Gastroesophageal sphincter (tissue), 4 donors: ENCODE measurements around the gene CUL5. TPM values are rescaled to one million over a fixed set of nuclear protein-coding genes. Genes with fewer than 3 reads are reported as not detected.

Source experiments
- ATAC-seq: fragments of 150-250 bp; one replicate; pipeline ENCODE4 v1.9.1; 2016; ENCODE audit warnings: mild to moderate bottlenecking, moderate library complexity
- H3K27ac ChIP-seq, 4 donors: fragments of 200-600 bp; sonication (generic) in 3 of 4; 1 replicate in 3 of 4; 2 replicates in 1 of 4; pipeline ENCODE4 v1.5.1; 2016 to 2019
- H3K27me3 ChIP-seq: fragments of 200-600 bp; sonication (generic); one replicate; pipeline ENCODE4 v1.5.1; 2019
- H3K36me3 ChIP-seq, 2 donors: fragments of 200-600 bp; sonication (generic); one replicate each; pipeline ENCODE4 v1.5.1; 2019; ENCODE audit warnings: control low read depth in 1 of 2
- H3K4me1 ChIP-seq, 3 donors: fragments of 200-600 bp; sonication (generic); 1 replicate in 2 of 3; 2 replicates in 1 of 3; pipeline ENCODE4 v1.5.1; 2016 to 2019; ENCODE audit warnings: control low read depth in 2 of 3
- H3K4me3 ChIP-seq, 2 donors: fragments of 200-600 bp; sonication (generic); one replicate each; pipeline ENCODE4 v1.5.1; 2019; ENCODE audit warnings: mild to moderate bottlenecking in 1 of 2, moderate library complexity in 1 of 2
- H3K9me3 ChIP-seq, 3 donors: fragments of 200-600 bp; sonication (generic); one replicate each; pipeline ENCODE4 v1.5.1; 2017 to 2019; ENCODE audit warnings: control low read depth in 2 of 3
- EP300 ChIP-seq: sonication (generic); formaldehyde crosslinking; IDR thresholded peaks from one replicate; pipeline ENCODE4 v1.6.1; 2017; ENCODE audit warnings: antibody characterized with exemption, mild to moderate bottlenecking
- POLR2A ChIP-seq, 2 donors: fragments of 450-650 bp; IDR thresholded peaks; one replicate each; pipeline ENCODE4 v1.6.1; 2017; ENCODE audit warnings: antibody characterized with exemption in 2 of 2, mild to moderate bottlenecking in 2 of 2, moderate library complexity in 1 of 2
- POLR2AphosphoS5 ChIP-seq: sonication (generic); formaldehyde crosslinking; IDR thresholded peaks from one replicate; pipeline ENCODE4 v1.6.1; 2017; ENCODE audit warnings: antibody characterized with exemption
- WGBS, 2 donors: methylation state at CpG; one replicate each; pipeline ENCODE4 v1.1.5; 2018; ENCODE audit warnings: low coverage in 1 of 2; 5-methylcytosine and 5-hydroxymethylcytosine counted together
- total RNA-seq, 4 donors: library from RNA; depleted of rRNA; stranded (reverse); fragments of >200 nt; gene quantifications; one replicate each; pipeline ENCODE4 v1.1.0, GENCODE V29; 2016
- TF ChIP-seq, protein P1 (sequence below), 4 experiments: fragments of 200-600 bp in 2 of 4; fragments of 450-650 bp in 2 of 4; sonication (generic) in 1 of 4; IDR thresholded peaks; one replicate each; pipeline ENCODE4 v1.5.1; 2017 to 2019; ENCODE audit warnings: antibody characterized with exemption in 4 of 4, mild to moderate bottlenecking in 2 of 4, moderate library complexity in 2 of 4

CUL5 gene
- total RNA-seq, 4 donors from 2014 or later = 33.0 to 38.8 (median 33.8) TPM

DNA sequence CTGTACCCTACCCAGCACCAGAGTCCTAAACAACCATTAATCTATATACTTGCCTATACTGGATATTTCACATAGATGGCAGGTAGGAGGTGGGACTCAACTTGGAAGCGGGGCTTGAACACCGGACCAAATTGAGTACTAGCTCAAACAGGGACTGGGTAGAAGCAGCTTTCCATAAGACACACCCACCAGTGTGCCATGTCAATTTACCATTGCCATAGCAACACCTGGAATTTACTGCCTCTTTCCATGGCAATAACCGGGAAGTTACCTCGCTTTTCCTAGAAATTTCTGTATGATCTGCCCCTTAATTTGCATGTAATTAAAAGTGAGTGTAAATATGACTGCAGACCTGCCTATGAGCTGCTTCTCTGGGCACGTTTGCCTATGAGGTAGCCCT, 38.6 kb upstream of the CUL5 start:
- peaks cover 4% of the 10 kb centered on the region for H3K27me3 ChIP-seq
- TF ChIP-seq POLR2AphosphoS5 (no peak), POLR2A (IDR thresholded peaks at IDR 0.05) (no peak), EP300 (no peak)
- TF ChIP-seq, protein P1, sequence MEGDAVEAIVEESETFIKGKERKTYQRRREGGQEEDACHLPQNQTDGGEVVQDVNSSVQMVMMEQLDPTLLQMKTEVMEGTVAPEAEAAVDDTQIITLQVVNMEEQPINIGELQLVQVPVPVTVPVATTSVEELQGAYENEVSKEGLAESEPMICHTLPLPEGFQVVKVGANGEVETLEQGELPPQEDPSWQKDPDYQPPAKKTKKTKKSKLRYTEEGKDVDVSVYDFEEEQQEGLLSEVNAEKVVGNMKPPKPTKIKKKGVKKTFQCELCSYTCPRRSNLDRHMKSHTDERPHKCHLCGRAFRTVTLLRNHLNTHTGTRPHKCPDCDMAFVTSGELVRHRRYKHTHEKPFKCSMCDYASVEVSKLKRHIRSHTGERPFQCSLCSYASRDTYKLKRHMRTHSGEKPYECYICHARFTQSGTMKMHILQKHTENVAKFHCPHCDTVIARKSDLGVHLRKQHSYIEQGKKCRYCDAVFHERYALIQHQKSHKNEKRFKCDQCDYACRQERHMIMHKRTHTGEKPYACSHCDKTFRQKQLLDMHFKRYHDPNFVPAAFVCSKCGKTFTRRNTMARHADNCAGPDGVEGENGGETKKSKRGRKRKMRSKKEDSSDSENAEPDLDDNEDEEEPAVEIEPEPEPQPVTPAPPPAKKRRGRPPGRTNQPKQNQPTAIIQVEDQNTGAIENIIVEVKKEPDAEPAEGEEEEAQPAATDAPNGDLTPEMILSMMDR (IDR thresholded peaks at IDR 0.05) = no peak
- no peaks in the 10 kb centered on the region for H3K9me3 ChIP-seq
- H3K27ac ChIP-seq = no peak overlapping the region
- H3K4me1 ChIP-seq = no peaks in the 10 kb centered on the region
- no peaks in the 10 kb centered on the region for H3K36me3 ChIP-seq
- no peak overlapping the region for H3K4me3 ChIP-seq
- no peak for ATAC-seq
- WGBS, 2 donors = 81 to 87% methylated on average over 4 to 5 of the region's 5 CpGs

DNA sequence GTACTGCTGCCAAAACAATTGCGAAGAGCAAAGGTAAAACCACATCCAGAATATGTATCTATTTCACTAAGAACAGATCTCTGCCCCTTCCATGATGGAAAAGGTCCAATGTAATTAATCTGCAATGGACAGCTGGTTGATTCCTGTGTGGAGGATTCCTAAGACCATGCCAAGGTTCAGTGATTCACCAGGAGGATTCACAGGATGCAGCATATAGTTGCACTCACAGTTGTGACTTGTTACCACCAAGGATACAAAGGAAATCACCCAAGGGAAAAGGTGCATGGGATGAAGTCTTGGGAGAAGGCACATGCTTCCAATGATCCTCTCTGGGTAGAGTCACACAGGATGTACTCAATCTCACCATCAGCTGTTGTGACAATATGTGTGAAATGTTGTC, 35.1 kb upstream of the CUL5 start:
- no peak for ATAC-seq
- 100% methylated on average over 1 of the region's 1 CpG; no CpG with 5 or more reads in 1 of the 2 donors for WGBS, 2 donors
- H3K27me3 ChIP-seq = peaks cover 4% of the 10 kb centered on the region
- no peaks in the 10 kb centered on the region for H3K4me1 ChIP-seq
- TF ChIP-seq POLR2A (IDR thresholded peaks at IDR 0.05) = no peak
- TF ChIP-seq, protein P1 (IDR thresholded peaks at IDR 0.05) = no peak
- no peak overlapping the region for H3K27ac ChIP-seq
- no peak overlapping the region for H3K4me3 ChIP-seq
- H3K9me3 ChIP-seq = no peaks in the 10 kb centered on the region
- no peaks in the 10 kb centered on the region for H3K36me3 ChIP-seq

DNA sequence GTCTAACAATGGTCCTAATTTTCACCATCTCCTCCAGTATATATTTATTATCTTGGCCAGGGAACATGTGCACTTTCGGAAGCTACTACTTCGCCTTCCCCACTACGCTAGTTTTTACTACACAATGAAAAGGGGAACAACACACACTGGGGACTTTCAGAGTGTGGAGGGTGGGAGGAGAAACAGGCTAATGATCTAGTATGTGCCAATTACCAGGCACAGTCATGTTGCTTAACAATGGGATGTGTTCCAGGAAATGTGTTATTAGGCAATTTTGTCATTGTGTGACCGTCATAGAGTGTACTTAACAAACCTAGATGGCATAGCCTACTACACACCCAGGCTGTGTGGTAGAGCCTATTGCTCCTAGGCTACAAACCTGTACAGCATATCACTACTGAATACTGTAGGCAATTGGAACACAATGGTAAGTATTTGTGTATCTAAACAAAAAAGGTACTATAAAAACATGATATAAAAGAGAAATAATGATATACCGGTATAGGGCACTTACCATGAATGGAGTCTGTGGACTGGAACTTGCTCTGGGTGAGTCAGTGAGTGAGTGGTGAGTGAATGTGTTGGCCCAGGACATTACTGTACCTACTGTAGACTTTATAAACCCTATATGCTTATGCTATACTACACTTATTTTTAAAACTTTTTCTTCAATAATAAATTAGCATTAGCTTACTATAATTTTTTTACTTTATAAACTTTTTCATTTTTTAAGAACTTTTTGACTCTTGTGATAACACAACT, 20.1 kb upstream of the CUL5 start:
- Histone ChIP-seq H3K4me3 (no peak overlapping the region), H3K27ac (no peak overlapping the region), H3K36me3 (no peaks in the 10 kb centered on the region), H3K9me3 (no peaks in the 10 kb centered on the region), H3K27me3 (no peaks in the 10 kb centered on the region), H3K4me1 (no peaks in the 10 kb centered on the region)
- peak; percentile 50 for ATAC-seq
- 77 to 88% methylated on average over 5 of the region's 5 CpGs for WGBS, 2 donors
- TF ChIP-seq EP300 = no peak
- TF ChIP-seq, protein P1 (IDR thresholded peaks at IDR 0.05) = no peak
- TF ChIP-seq POLR2AphosphoS5 = no peak

DNA sequence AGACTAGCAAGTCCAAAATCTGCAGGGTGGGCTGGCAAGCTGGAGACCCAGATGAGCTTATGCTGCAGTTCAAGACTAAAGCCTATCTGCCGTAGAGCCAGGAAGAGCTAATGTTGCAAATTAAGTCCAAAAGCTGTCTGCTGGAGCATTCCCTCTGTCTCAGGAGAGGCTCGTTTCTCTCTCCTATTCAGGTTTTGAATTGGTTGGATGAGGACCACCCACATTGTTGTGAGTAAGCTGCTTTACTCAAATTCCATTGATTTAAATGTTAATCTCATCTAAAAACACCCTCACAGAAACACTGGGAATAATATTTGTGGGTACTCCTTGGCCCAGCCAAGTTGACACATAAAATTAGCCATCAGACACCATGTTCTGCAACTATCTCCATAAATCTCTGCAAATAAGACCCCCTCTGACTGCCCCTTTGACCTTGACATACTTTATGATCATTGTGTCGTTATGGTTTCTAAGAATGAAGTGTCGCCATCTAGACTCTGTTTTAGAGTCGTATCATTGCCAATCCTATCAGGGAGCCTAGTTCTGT, 16.8 kb upstream of the CUL5 start:
- no peaks in the 10 kb centered on the region for H3K9me3 ChIP-seq
- ATAC-seq = no peak
- no peaks in the 10 kb centered on the region for H3K36me3 ChIP-seq
- no peak overlapping the region for H3K4me3 ChIP-seq
- 62 to 63% methylated on average over 4 to 5 of the region's 5 CpGs for WGBS, 2 donors
- H3K4me1 ChIP-seq = no peaks in the 10 kb centered on the region
- no peaks in the 10 kb centered on the region for H3K27me3 ChIP-seq
- no peak for TF ChIP-seq POLR2AphosphoS5
- TF ChIP-seq POLR2A (IDR thresholded peaks at IDR 0.05) = no peak
- TF ChIP-seq EP300 = no peak
- TF ChIP-seq, protein P1 (IDR thresholded peaks at IDR 0.05) = no peak
- H3K27ac ChIP-seq = no peak overlapping the region
